Measurements from ENCODE around the gene KPNA4.
"Not testable (repeated sequence)": the region's sequence is repeated elsewhere in the genome, so short reads cannot be mapped to it uniquely, and the experiment has no call there.

The KPNA4 gene

GRCh38 chr3:160565442-160566403, at the start of gene KPNA4:
Gene KPNA4 (minus strand): TSS chr3:160565571. CDS start chr3:160565282, 289 bp downstream.
- peak; percentile 95 to 96 for DNase-seq

- DNase-seq, result no peak
These were observed 48.3 kb upstream of the KPNA4 start for GRCh38 chr3:160613661-160614060.

GRCh38 chr3:160612386-160613075, 47.2 kb upstream of the KPNA4 start:
- DNase-seq, result no peak

GRCh38 chr3:160611141-160611540, 45.8 kb upstream of the KPNA4 start:
- DNase-seq, result no peak

- DNase-seq, result no peak
These were observed 43.5 kb upstream of the KPNA4 start for GRCh38 chr3:160608870-160609269.

- no peak for DNase-seq
These were observed 42.5 kb upstream of the KPNA4 start for GRCh38 chr3:160607826-160608225.

- DNase-seq, result no peak
These were observed 39.9 kb upstream of the KPNA4 start for GRCh38 chr3:160605315-160605714.

GRCh38 chr3:160603845-160604244, 38.5 kb upstream of the KPNA4 start:
- DNase-seq, result not testable (repeated sequence)

- DNase-seq, result no peak
These were observed 36.9 kb upstream of the KPNA4 start for GRCh38 chr3:160602259-160602658.

- no peak for DNase-seq
These were observed 35.9 kb upstream of the KPNA4 start for GRCh38 chr3:160601288-160601687.

GRCh38 chr3:160598865-160599264, 33.5 kb upstream of the KPNA4 start:
- no peak for DNase-seq

- no peak for DNase-seq
These were observed 22.7 kb upstream of the KPNA4 start for GRCh38 chr3:160588023-160588422.

GRCh38 chr3:160587105-160587504, 21.7 kb upstream of the KPNA4 start:
- no peak for DNase-seq

GRCh38 chr3:160586679-160587078, 21.3 kb upstream of the KPNA4 start:
- DNase-seq, result no peak

GRCh38 chr3:160583451-160583850, 18.1 kb upstream of the KPNA4 start:
- DNase-seq, result no peak

- no peak for DNase-seq
These were observed 15.6 kb upstream of the KPNA4 start for GRCh38 chr3:160580938-160581337.

- DNase-seq, result no peak
These were observed 12.3 kb upstream of the KPNA4 start for GRCh38 chr3:160577556-160578195.

- no peak for DNase-seq
These were observed 11.7 kb upstream of the KPNA4 start for GRCh38 chr3:160577093-160577492.

GRCh38 chr3:160576621-160577020, 11.2 kb upstream of the KPNA4 start:
- DNase-seq, result no peak

GRCh38 chr3:160575589-160575988, 10.2 kb upstream of the KPNA4 start:
- DNase-seq, result no peak

GRCh38 chr3:160574636-160575035, 9.3 kb upstream of the KPNA4 start:
- no peak for DNase-seq

GRCh38 chr3:160573955-160574525, 8.7 kb upstream of the KPNA4 start:
- DNase-seq, result not testable (repeated sequence)
